Tibial artery (tissue), 4 donors: ENCODE results near the gene KLK3.

Experiments used
- DNase-seq, 2 donors: peaks; one replicate each; pipeline ENCODE4 v3.0.0-alpha.2; 2019
- H3K27ac ChIP-seq, 2 donors: fragments of 200-600 bp; sonication (generic) in 1 of 2; 1 replicate in 1 of 2; 2 replicates in 1 of 2; pipeline ENCODE4 v1.5.1; 2018 to 2019; ENCODE audit warnings: mild to moderate bottlenecking in 1 of 2
- H3K27me3 ChIP-seq, 2 donors: fragments of 200-600 bp; sonication (generic) in 1 of 2; one replicate each; pipeline versions ENCODE4 v1.5.1 to v1.6.0; 2016 to 2019
- H3K36me3 ChIP-seq, 3 donors: fragments of 200-600 bp; sonication (generic) in 2 of 3; one replicate each; pipeline ENCODE4 v1.5.1; 2016 to 2019; ENCODE audit warnings: mild to moderate bottlenecking in 2 of 3
- H3K4me1 ChIP-seq, 4 donors: fragments of 200-600 bp; sonication (generic) in 2 of 4; 1 replicate in 3 of 4; 2 replicates in 1 of 4; pipeline ENCODE4 v1.5.1; 2016 to 2019
- H3K4me3 ChIP-seq, 2 donors: fragments of 200-600 bp; sonication (generic) in 1 of 2; 1 replicate in 1 of 2; 2 replicates in 1 of 2; pipeline ENCODE4 v1.5.1; 2018 to 2019; ENCODE audit warnings: mild to moderate bottlenecking in 2 of 2
- H3K9me3 ChIP-seq, 3 donors: fragments of 200-600 bp; sonication (generic) in 1 of 3; one replicate each; pipeline ENCODE4 v1.5.1; 2016 to 2019
- intact Hi-C: fragments of 100-400 bp; cut with DNase I; formaldehyde crosslinking; loops from one replicate; pipeline ENCODE4 v1.15.0; 2023; ENCODE audit warnings: low total_unique reads
- TF ChIP-seq, protein P1 (sequence below), 2 experiments: fragments of 200-600 bp in 1 of 2; fragments of 450-650 bp in 1 of 2; IDR thresholded peaks; one replicate each; pipeline ENCODE4 v1.5.1; 2017 to 2019; ENCODE audit warnings: antibody characterized with exemption in 2 of 2, mild to moderate bottlenecking in 1 of 2, moderate library complexity in 1 of 2

Gene KLK3

DNA sequence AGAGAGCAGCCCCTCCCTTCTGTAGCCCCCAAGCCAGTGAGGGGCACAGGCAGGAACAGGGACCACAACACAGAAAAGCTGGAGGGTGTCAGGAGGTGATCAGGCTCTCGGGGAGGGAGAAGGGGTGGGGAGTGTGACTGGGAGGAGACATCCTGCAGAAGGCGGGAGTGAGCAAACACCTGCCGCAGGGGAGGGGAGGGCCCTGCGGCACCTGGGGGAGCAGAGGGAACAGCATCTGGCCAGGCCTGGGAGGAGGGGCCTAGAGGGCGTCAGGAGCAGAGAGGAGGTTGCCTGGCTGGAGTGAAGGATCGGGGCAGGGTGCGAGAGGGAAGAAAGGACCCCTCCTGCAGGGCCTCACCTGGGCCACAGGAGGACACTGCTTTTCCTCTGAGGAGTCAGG lies 4.2 kb downstream of the KLK3 start:
- intact Hi-C loops, result no loop called here
- TF ChIP-seq, protein P1, sequence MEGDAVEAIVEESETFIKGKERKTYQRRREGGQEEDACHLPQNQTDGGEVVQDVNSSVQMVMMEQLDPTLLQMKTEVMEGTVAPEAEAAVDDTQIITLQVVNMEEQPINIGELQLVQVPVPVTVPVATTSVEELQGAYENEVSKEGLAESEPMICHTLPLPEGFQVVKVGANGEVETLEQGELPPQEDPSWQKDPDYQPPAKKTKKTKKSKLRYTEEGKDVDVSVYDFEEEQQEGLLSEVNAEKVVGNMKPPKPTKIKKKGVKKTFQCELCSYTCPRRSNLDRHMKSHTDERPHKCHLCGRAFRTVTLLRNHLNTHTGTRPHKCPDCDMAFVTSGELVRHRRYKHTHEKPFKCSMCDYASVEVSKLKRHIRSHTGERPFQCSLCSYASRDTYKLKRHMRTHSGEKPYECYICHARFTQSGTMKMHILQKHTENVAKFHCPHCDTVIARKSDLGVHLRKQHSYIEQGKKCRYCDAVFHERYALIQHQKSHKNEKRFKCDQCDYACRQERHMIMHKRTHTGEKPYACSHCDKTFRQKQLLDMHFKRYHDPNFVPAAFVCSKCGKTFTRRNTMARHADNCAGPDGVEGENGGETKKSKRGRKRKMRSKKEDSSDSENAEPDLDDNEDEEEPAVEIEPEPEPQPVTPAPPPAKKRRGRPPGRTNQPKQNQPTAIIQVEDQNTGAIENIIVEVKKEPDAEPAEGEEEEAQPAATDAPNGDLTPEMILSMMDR (IDR thresholded peaks at IDR 0.05), result no peak
- no peaks in the 10 kb centered on the region for H3K4me1 ChIP-seq
- no peaks in the 10 kb centered on the region for H3K9me3 ChIP-seq
- H3K4me3 ChIP-seq, result no peak overlapping the region
- H3K27me3 ChIP-seq, result peaks cover 0 to 29% of the 10 kb centered on the region in 2 donors
- H3K36me3 ChIP-seq, result no peaks in the 10 kb centered on the region
- DNase-seq, result no peak
- no peak overlapping the region for H3K27ac ChIP-seq

DNA sequence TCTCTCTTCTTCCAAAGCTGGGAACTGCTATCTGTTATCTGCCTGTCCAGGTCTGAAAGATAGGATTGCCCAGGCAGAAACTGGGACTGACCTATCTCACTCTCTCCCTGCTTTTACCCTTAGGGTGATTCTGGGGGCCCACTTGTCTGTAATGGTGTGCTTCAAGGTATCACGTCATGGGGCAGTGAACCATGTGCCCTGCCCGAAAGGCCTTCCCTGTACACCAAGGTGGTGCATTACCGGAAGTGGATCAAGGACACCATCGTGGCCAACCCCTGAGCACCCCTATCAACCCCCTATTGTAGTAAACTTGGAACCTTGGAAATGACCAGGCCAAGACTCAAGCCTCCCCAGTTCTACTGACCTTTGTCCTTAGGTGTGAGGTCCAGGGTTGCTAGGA lies 5.1 kb downstream of the KLK3 start:
- no peak overlapping the region for H3K27ac ChIP-seq
- H3K27me3 ChIP-seq, result peaks cover 0 to 29% of the 10 kb centered on the region in 2 donors
- no peaks in the 10 kb centered on the region for H3K36me3 ChIP-seq
- H3K4me3 ChIP-seq, result no peak overlapping the region
- H3K4me1 ChIP-seq, result no peaks in the 10 kb centered on the region
- DNase-seq, result no peak
- intact Hi-C loops, result no loop called here
- H3K9me3 ChIP-seq, result no peaks in the 10 kb centered on the region
- TF ChIP-seq, protein P1 (IDR thresholded peaks at IDR 0.05), result no peak

DNA sequence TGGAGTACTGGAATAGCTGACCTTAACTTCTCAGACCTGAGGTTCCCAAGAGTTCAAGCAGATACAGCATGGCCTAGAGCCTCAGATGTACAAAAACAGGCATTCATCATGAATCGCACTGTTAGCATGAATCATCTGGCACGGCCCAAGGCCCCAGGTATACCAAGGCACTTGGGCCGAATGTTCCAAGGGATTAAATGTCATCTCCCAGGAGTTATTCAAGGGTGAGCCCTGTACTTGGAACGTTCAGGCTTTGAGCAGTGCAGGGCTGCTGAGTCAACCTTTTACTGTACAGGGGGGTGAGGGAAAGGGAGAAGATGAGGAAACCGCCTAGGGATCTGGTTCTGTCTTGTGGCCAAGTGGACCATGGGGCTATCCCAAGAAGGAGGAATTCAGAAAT lies 6.3 kb downstream of the KLK3 start:
- Histone ChIP-seq H3K27me3 (peaks cover 0 to 29% of the 10 kb centered on the region in 2 donors), H3K36me3 (no peaks in the 10 kb centered on the region), H3K27ac (no peak overlapping the region), H3K4me1 (no peaks in the 10 kb centered on the region), H3K4me3 (no peak overlapping the region), H3K9me3 (no peaks in the 10 kb centered on the region)
- TF ChIP-seq, protein P1 (IDR thresholded peaks at IDR 0.05), result no peak
- intact Hi-C loops, result no loop called here
- no peak for DNase-seq

DNA sequence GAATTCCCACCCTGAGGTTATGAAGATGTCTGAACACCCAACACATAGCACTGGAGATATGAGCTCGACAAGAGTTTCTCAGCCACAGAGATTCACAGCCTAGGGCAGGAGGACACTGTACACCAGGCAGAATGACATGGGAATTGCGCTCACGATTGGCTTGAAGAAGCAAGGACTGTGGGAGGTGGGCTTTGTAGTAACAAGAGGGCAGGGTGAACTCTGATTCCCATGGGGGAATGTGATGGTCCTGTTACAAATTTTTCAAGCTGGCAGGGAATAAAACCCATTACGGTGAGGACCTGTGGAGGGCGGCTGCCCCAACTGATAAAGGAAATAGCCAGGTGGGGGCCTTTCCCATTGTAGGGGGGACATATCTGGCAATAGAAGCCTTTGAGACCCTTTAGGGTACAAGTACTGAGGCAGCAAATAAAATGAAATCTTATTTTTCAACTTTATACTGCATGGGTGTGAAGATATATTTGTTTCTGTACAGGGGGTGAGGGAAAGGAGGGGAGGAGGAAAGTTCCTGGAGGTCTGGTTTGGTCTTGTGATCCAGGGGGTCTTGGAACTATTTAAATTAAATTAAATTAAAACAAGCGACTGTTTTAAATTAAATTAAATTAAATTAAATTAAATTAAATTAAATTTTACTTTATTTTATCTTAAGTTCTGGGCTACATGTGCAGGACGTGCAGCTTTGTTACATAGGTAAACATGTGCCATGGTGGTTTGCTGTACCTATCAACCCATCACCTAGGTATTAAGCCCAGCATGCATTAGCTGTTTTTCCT lies 7.0 kb downstream of the KLK3 start:
- Histone ChIP-seq H3K27ac (no peak overlapping the region), H3K9me3 (no peaks in the 10 kb centered on the region), H3K27me3 (peaks cover 0 to 31% of the 10 kb centered on the region in 2 donors), H3K4me1 (no peaks in the 10 kb centered on the region), H3K4me3 (no peak overlapping the region), H3K36me3 (no peaks in the 10 kb centered on the region)
- TF ChIP-seq, protein P1 (IDR thresholded peaks at IDR 0.05), result no peak
- intact Hi-C loops, result no loop called here
- no peak for DNase-seq

DNA sequence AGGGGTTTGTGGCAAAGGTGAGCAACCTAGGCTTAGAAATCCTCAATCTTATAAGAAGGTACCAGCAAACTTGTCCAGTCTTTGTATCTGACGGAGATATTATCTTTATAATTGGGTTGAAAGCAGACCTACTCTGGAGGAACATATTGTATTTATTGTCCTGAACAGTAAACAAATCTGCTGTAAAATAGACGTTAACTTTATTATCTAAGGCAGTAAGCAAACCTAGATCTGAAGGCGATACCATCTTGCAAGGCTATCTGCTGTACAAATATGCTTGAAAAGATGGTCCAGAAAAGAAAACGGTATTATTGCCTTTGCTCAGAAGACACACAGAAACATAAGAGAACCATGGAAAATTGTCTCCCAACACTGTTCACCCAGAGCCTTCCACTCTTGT lies 14.8 kb downstream of the KLK3 start:
- Histone ChIP-seq H3K27ac (no peak overlapping the region), H3K4me1 (no peaks in the 10 kb centered on the region), H3K4me3 (no peak overlapping the region), H3K36me3 (no peaks in the 10 kb centered on the region), H3K27me3 (peaks cover 0 to 31% of the 10 kb centered on the region in 2 donors), H3K9me3 (no peaks in the 10 kb centered on the region)
- no peak for DNase-seq
- TF ChIP-seq, protein P1 (IDR thresholded peaks at IDR 0.05), result no peak
- intact Hi-C loops, result no loop called here
